DND-41 (cell line): ENCODE measurements around the gene ATP5F1C.

Experiments used
- ATAC-seq: fragments of 200-7000 bp; cut with Tn5 transposase; 3 replicates; pipeline ENCODE4 v1.9.1; 2021; ENCODE audit warnings: low read depth; ENCODE audit not compliant: insufficient read depth
- DNase-seq: peaks from one replicate; pipeline ENCODE4 v3.0.0-alpha.2; 2020
- H2AFZ ChIP-seq: 2 replicates; pipeline ENCODE4 v1.6.0; 2012; ENCODE audit warnings: low read depth, low read length
- H3K27ac ChIP-seq: 2 replicates; pipeline ENCODE4 v1.5.1; 2012; ENCODE audit warnings: low read length, inconsistent platforms
- H3K27me3 ChIP-seq: fragments of 200-600 bp; sonication (generic); 2 replicates; pipeline ENCODE4 v1.6.0; 2012; ENCODE audit warnings: low read length, mild to moderate bottlenecking, inconsistent platforms; ENCODE audit not compliant: insufficient read depth, poor library complexity
- H3K36me3 ChIP-seq: 2 replicates; pipeline ENCODE4 v1.5.1; 2012; ENCODE audit warnings: low read length, inconsistent platforms; ENCODE audit not compliant: insufficient read depth
- H3K4me1 ChIP-seq: 2 replicates; pipeline ENCODE4 v1.5.1; 2012; ENCODE audit warnings: mild to moderate bottlenecking, low read length; ENCODE audit not compliant: insufficient read depth
- H3K4me2 ChIP-seq: 2 replicates; pipeline ENCODE4 v1.6.0; 2012; ENCODE audit warnings: mild to moderate bottlenecking, moderate library complexity, low read length, inconsistent platforms; ENCODE audit not compliant: insufficient read depth
- H3K4me3 ChIP-seq, 2 experiments: fragments of 200-600 bp in 1 of 2; shearing (Covaris generic) in 1 of 2; 2 replicates each; pipeline ENCODE4 v1.5.1; 2012 to 2016; ENCODE audit warnings: inconsistent platforms in 2 of 2, low read length in 2 of 2, mild to moderate bottlenecking in 2 of 2, low read depth in 1 of 2, moderate library complexity in 1 of 2
- H3K79me2 ChIP-seq: 2 replicates; pipeline ENCODE4 v1.6.0; 2012; ENCODE audit warnings: low read length, inconsistent platforms; ENCODE audit not compliant: insufficient read depth
- H3K9ac ChIP-seq: 2 replicates; pipeline ENCODE4 v1.6.0; 2012; ENCODE audit warnings: low read depth, mild to moderate bottlenecking, inconsistent platforms, low read length, moderate library complexity
- H3K9me3 ChIP-seq: 2 replicates; pipeline ENCODE4 v1.5.1; 2012; ENCODE audit warnings: low read length, moderate library complexity, mild to moderate bottlenecking, inconsistent platforms; ENCODE audit not compliant: insufficient read depth, severe bottlenecking
- H4K20me1 ChIP-seq: 2 replicates; pipeline ENCODE4 v1.6.0; 2012; ENCODE audit warnings: low read length; ENCODE audit not compliant: insufficient read depth
- CTCF ChIP-seq: IDR thresholded peaks from 2 replicates; pipeline ENCODE4 v1.5.1; 2012; ENCODE audit warnings: borderline replicate concordance, low read length, moderate library complexity, mild to moderate bottlenecking; ENCODE audit not compliant: poor library complexity, severe bottlenecking; ENCODE audit errors: extremely low read depth
- EZH2 ChIP-seq: IDR thresholded peaks from 3 replicates; pipeline ENCODE4 v1.6.1; 2012; ENCODE audit warnings: borderline replicate concordance, low read depth, mild to moderate bottlenecking, moderate library complexity, low read length, inconsistent platforms; ENCODE audit not compliant: severe bottlenecking

The ATP5F1C gene

DNA sequence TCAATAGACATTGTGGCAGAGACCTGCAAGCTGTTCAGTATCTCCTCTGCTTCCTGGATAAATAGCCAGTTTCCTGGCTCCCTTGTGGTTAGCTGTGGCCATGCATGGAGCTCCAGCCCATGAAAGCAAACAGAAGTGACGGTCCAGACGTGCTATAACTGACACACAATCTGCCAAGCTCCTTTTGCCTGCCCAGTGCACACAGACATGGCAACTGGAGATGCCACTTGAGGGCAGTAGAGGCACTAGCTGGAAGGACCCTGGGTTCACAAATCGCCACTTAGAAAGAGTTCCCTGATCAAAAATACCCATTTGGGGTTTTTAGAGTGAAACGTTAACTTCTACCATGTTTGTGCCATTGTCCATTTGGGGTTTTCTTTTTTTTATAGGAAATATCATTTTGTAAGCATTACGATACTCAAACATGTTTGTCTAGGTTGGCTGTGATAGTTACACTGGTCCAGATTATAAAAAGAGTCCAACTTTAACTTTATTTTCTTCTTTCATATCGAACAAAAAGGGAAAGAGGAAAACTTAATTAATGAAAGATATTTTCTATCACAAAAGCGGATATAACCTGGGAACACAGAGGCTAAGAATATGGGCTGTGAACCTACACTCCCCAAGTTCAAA, 31.5 kb upstream of the ATP5F1C start:
- H3K27me3 ChIP-seq: no peaks in the 10 kb centered on the region
- no peak overlapping the region for H3K4me3 ChIP-seq
- H3K4me1 ChIP-seq: no peaks in the 10 kb centered on the region
- H2AFZ ChIP-seq: no peak overlapping the region
- ATAC-seq (peak; percentile 74), DNase-seq (peak; percentile 28)
- no peak overlapping the region for H3K27ac ChIP-seq
- no peaks in the 10 kb centered on the region for H3K9me3 ChIP-seq
- H4K20me1 ChIP-seq: no peaks in the 10 kb centered on the region
- H3K4me2 ChIP-seq: no peak overlapping the region
- no peaks in the 10 kb centered on the region for H3K79me2 ChIP-seq
- H3K36me3 ChIP-seq: peaks cover 73% of the 10 kb centered on the region
- TF ChIP-seq CTCF (peak; percentile 69), EZH2 (no peak)
- H3K9ac ChIP-seq: no peak overlapping the region

DNA sequence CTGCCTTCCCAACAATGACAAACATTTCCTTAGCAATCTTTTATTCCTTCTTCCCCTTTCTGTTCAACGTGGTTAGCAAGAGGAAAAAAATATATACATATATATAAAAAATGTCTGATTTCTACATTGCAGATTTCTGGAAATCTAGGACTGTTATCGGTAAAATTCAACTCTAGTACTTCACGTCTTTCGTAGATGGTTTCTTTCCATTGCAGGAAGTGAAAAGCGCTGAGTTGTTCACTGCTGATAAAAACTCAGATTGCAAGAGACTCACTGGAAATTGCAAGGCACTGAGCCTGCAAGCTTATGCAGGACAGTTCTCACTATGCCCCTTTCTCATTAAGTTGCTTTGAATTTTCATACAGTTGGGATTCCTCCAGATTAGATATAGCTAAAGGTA, 24.0 kb upstream of the ATP5F1C start:
- DNase-seq (no peak), ATAC-seq (no peak)
- Histone ChIP-seq H3K79me2 (no peaks in the 10 kb centered on the region), H3K9ac (no peak overlapping the region), H4K20me1 (no peaks in the 10 kb centered on the region), H3K27me3 (no peaks in the 10 kb centered on the region), H3K4me1 (no peaks in the 10 kb centered on the region), H3K9me3 (no peaks in the 10 kb centered on the region), H3K36me3 (peaks cover 77% of the 10 kb centered on the region), H3K27ac (no peak overlapping the region), H2AFZ (no peak overlapping the region), H3K4me3 (no peak overlapping the region), H3K4me2 (no peak overlapping the region)
- TF ChIP-seq CTCF: no peak
- TF ChIP-seq EZH2: no peak

DNA sequence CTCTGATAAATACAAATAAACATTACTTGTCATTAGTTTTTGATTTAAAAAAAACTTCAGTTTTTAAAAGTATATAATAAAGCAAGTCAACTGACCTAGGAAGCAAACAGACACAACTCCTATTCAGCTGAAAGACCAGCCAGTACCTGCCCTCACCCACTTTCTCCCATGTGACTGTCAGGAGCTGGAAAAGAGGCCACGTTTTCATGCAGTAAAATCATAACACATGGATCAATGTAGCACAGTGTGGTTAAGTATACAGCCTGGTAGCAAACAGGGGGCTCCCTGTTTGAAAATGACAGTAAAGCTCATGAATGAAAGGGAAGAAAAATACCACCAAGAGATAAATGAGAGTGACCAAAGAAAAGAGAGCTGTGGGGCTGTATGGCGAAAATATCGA, 21.7 kb upstream of the ATP5F1C start:
- H3K9ac ChIP-seq: no peak overlapping the region
- no peak overlapping the region for H3K27ac ChIP-seq
- no peaks in the 10 kb centered on the region for H4K20me1 ChIP-seq
- no peak overlapping the region for H3K4me3 ChIP-seq
- no peaks in the 10 kb centered on the region for H3K27me3 ChIP-seq
- DNase-seq (no peak), ATAC-seq (no peak)
- H3K4me1 ChIP-seq: no peaks in the 10 kb centered on the region
- TF ChIP-seq CTCF (no peak), EZH2 (no peak)
- H2AFZ ChIP-seq: no peak overlapping the region
- H3K36me3 ChIP-seq: peaks cover 78% of the 10 kb centered on the region
- H3K9me3 ChIP-seq: no peaks in the 10 kb centered on the region
- no peak overlapping the region for H3K4me2 ChIP-seq
- no peaks in the 10 kb centered on the region for H3K79me2 ChIP-seq

DNA sequence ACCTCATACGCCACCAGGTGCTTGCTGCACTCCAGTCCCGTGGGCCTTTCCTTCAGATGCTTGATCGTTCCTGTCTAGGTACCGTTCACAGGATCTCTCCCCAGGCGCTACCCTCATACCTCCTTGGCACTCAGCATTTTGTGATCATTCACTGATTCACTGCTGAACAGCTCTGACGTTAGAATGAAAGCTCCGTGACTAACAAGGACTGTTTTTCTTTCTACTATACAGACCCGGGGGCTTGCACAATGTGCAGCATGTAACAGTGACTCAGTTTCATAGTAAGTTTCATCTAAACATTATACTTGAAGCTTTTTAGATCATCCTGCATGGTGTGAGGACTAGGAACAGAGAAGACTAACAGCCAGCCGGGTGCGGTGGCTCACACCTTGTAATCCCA, 20.8 kb upstream of the ATP5F1C start:
- no peaks in the 10 kb centered on the region for H3K4me1 ChIP-seq
- H3K4me3 ChIP-seq: no peak overlapping the region
- peaks cover 74% of the 10 kb centered on the region for H3K36me3 ChIP-seq
- H3K9me3 ChIP-seq: no peaks in the 10 kb centered on the region
- DNase-seq: no peak
- TF ChIP-seq CTCF (no peak), EZH2 (no peak)
- no peaks in the 10 kb centered on the region for H3K27me3 ChIP-seq
- no peak overlapping the region for H3K27ac ChIP-seq
- H3K9ac ChIP-seq: no peak overlapping the region
- H2AFZ ChIP-seq: no peak overlapping the region
- ATAC-seq: no peak
- no peaks in the 10 kb centered on the region for H4K20me1 ChIP-seq
- no peak overlapping the region for H3K4me2 ChIP-seq
- no peaks in the 10 kb centered on the region for H3K79me2 ChIP-seq
